GM12874 (cell line): ENCODE data around the gene DMD.

Experiments used
- TF ChIP-seq, protein P1 (sequence below): IDR thresholded peaks from 2 replicates; pipeline ENCODE4 v1.5.1; 2011; ENCODE audit warnings: low read depth, mild to moderate bottlenecking, control low read depth, low read length, moderate library complexity; ENCODE audit not compliant: insufficient read depth

Gene DMD

DNA sequence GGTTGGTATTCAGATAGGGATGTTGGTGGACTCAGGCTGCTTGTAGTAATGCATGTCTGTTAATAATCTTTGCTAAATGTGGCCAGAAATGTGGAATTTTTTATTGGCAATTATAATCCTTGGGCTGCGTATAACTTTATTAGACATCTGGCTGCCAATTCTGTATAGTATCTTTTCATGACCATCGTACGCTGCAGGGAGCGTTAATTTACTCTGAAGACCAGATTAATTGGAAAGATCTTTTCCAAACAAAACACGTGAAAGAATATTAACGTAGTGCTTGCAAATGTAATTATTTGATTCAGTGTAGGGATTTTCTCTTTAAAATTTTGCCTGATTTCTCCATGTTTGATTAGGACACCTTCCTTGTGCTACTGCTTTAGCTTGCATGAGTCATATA, 2100.7 kb downstream of the DMD start:
- TF ChIP-seq, protein P1, sequence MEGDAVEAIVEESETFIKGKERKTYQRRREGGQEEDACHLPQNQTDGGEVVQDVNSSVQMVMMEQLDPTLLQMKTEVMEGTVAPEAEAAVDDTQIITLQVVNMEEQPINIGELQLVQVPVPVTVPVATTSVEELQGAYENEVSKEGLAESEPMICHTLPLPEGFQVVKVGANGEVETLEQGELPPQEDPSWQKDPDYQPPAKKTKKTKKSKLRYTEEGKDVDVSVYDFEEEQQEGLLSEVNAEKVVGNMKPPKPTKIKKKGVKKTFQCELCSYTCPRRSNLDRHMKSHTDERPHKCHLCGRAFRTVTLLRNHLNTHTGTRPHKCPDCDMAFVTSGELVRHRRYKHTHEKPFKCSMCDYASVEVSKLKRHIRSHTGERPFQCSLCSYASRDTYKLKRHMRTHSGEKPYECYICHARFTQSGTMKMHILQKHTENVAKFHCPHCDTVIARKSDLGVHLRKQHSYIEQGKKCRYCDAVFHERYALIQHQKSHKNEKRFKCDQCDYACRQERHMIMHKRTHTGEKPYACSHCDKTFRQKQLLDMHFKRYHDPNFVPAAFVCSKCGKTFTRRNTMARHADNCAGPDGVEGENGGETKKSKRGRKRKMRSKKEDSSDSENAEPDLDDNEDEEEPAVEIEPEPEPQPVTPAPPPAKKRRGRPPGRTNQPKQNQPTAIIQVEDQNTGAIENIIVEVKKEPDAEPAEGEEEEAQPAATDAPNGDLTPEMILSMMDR = no peak

DNA sequence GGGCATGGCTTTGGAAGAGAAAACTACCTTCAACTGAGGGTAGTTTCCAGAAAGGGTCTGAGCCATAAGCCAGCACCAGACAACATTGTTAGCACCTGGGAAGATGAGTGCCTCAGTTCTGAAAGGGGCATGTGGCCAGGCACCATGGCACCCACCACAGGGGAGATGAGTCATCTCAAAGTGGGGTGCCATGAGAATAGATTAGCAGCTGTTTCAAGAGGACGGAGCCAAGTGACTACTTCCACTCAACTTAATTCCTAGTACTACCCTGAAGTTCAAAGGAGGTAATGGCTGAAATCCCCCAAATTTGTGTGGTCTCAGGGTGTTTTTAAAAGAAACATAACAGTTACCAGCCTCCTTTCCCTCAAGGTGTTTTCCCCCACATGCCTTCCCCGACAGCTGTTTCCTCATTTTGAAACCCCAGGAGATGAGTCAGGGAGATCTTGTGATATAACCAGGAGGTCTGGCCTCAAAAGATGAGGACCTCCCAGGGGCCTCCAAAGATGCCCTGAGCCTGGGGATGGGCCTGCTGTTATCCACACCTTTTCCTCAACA, 2111.7 kb downstream of the DMD start:
- TF ChIP-seq, protein P1 = no peak

DNA sequence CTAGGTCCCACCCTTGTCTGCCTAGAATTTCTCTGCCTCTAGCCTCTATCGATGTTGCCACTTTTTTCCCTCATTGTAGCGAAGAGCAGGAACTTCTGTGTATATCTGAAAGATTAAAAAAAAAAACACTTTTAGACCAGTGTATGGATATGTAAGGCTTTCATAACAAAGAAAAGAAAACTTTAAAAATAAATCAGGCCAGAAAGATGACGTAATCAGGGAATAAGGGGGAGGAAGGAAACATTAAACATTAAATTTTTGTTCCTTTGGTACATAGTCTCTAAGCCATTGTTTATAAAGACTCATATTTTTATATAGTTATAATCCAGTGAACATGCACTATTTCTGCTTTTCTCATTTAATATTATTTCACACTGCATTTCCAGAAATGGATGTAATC, 2113.3 kb downstream of the DMD start:
- TF ChIP-seq, protein P1 = no peak

DNA sequence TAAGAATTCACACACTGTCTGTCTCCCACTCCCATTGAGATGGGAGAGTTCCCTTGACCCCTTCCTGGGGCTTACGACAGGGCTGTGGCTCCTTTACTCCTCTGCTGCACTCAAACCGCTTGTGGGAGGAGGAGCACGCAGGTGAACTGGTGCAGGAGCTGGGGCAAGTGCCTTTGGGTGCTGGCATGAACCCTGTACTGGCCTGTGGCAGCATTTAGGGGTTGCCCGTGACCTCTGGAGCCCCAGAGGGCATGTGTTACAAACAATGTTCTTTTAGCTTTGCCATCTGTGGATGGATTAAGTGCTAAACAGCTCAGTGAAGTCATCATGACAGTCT, 2117.7 kb downstream of the DMD start:
- TF ChIP-seq, protein P1 = no peak

DNA sequence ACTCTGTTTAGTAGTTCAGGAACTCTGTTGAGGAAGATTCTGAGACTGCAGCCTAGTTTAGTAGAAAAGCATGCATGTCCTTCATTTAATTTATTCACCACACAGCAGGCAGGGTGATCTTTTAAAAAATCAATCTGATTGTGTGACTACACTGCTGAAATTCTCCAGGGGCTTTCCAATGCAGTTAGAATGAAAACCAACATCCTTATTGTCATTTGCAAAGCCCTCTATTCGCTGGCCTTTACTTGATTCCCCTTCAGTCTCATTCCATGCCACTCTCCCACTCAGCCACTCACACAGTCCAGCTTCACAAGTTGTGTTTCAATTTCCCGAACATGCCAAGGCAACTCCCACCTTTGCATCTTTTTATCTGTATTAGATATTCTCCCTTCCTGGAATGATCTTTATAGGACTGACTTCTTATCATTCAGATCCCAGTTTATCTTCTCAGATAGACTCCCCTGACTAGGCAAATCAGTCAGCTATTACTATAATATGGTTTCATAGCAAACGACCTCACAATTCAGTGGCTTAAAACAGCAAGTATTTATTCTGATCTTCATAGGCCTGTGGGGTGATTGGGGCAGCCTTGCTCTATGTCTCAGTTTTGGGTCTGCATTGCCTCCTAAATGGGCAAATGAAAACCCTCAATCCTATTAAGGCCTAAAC, 2118.2 kb downstream of the DMD start:
- TF ChIP-seq, protein P1 = no peak

DNA sequence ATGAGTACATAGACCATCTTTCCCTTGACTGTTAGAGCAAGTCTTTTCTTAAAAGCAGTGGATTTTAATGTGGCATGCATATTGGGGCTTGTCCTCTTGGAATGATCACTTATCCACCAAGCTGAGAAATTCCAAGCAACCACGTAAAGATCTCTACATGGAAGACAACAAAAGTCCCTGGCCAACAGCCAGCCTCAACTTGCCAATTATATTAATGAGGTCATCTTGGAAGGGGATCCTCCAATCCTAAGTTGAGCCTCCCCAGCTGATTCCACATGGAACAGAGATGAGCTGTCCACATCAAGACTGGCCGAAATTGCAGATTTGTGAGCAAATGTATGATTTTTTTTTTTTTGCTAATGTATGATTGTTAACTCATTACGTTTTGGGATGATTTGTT, 2118.9 kb downstream of the DMD start:
- TF ChIP-seq, protein P1 = no peak

DNA sequence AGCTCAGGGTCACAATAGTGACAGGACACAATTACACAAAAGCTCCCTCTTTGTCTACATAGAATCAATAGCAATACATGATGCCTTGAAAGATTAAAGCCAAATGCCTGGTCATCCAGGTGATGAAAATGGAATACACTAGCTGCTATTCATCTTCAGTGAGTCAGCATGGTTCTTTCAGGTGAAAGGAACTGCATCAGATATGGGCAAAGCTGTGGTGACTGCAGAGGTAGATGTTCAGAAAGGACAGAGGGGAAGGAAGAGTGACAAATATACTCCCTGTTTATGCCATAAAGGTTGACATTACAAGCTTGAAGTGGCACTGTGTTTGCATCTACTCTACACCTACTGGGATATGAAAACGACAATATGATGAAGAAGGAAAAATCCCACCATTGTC, 2119.5 kb downstream of the DMD start:
- TF ChIP-seq, protein P1 = no peak
